C4-2B (cell line): Measurements from ENCODE around the gene KCNJ14.

Experiments
- H3K27ac ChIP-seq: fragments of 450-650 bp; 2 replicates; pipeline ENCODE4 v1.5.1; 2017
- ZFX ChIP-seq: fragments of 450-650 bp; IDR thresholded peaks from 2 replicates; pipeline ENCODE4 v1.6.1; 2017
- TF ChIP-seq, protein P1 (sequence below): fragments of 450-650 bp; conservative IDR thresholded peaks from 2 replicates; pipeline ENCODE4 v1.5.1; 2017; ENCODE audit warnings: mild to moderate bottlenecking

The KCNJ14 gene

DNA sequence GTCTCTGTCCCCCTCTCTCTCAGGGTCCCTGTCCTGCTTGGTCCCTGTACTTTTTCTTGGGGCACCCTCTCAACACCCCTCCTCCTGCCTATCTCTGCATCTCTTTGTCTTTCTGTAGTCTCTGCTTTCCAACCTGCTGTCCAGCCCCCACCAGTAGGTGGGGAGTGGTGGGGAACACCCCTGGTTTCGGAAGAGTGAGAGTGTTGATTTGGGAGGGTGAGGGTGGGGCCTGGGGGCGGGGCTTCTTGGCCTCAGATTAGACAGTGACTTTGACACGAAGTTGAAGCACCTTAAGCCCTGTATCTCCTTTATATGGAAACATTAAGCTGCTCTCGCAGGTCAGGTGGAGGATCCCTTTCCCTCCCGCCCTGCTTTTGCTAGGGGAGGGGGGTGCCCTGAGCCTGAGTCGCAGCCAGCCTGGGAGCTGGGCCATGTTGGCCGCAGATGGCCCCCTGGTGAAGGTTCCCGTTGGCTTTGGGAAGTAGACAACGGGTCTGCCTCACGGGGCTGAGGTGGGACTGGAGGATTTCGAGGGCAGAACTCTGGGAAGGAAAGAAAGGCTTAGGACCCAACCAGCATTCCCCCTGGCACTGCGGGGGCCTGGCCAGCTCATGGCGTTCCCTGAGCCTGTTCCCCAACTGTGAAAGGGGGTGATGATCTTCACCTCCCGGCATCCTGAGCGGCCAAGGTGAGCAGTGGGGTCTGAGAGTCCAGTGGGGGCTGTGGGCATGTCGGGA, at the start of gene KCNJ14:
Gene KCNJ14, plus strand, starts transcription at position 404 of the 737 bp plus-strand sequence. CDS start 6,151 bp downstream, outside the sequence.
- TF ChIP-seq, protein P1, sequence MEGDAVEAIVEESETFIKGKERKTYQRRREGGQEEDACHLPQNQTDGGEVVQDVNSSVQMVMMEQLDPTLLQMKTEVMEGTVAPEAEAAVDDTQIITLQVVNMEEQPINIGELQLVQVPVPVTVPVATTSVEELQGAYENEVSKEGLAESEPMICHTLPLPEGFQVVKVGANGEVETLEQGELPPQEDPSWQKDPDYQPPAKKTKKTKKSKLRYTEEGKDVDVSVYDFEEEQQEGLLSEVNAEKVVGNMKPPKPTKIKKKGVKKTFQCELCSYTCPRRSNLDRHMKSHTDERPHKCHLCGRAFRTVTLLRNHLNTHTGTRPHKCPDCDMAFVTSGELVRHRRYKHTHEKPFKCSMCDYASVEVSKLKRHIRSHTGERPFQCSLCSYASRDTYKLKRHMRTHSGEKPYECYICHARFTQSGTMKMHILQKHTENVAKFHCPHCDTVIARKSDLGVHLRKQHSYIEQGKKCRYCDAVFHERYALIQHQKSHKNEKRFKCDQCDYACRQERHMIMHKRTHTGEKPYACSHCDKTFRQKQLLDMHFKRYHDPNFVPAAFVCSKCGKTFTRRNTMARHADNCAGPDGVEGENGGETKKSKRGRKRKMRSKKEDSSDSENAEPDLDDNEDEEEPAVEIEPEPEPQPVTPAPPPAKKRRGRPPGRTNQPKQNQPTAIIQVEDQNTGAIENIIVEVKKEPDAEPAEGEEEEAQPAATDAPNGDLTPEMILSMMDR, result no peak
- TF ChIP-seq ZFX, result no peak
- no peak within 1 kb of the TSS for H3K27ac ChIP-seq

DNA sequence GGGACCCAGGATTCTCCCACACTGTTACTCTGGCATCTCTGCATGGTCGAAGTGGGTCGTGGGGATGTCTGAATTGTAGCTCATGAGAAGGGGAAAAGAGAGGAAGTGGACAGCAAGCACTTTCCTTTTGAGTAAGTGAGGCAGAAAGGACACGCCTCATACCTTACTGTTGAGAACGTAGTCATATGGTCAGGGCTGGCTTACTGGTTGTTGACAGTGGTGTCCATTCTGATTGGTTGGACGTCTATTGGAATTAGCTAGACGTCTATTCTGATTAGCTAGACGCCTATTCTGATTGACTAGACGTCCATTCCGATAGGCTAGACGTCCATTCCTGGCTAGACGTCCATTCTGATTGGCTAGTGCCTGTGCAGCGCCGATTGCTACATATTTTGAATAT, 49.5 kb upstream of the KCNJ14 start:
- no peak for TF ChIP-seq ZFX
- TF ChIP-seq, protein P1, result no peak

DNA sequence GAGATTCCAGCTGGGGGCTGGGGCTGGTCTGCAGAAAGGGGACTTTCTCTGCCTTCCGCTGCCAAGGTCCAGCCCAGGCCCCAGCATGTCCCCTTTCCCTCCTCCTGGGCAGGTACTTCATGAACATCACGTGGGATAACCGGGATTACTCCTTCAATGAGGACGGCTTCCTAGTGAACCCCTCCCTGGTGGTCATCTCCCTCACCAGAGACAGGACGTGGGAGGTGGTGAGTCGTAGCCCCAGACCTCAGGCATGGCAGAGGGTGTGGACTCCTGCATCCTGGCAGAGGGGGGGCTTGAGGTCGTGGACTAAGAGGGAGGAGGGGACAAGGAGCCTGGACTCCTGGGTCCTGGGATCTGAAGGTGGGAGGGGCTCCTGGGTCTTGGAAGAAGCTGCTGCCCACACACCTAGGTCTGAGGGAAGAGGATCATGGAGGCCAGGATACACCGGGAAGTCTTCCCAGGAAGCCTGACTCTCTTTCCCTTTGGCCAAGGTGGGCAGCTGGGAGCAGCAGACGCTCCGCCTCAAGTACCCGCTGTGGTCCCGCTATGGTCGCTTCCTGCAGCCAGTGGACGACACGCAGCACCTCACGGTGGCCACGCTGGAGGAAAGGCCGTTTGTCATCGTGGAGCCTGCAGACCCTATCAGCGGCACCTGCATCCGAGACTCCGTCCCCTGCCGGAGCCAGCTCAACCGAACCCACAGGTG, 41.3 kb upstream of the KCNJ14 start:
- no peak overlapping the region for H3K27ac ChIP-seq

More for the DNA sequence above, 49.5 kb upstream of the KCNJ14 start:
- no peak overlapping the region for H3K27ac ChIP-seq

DNA sequence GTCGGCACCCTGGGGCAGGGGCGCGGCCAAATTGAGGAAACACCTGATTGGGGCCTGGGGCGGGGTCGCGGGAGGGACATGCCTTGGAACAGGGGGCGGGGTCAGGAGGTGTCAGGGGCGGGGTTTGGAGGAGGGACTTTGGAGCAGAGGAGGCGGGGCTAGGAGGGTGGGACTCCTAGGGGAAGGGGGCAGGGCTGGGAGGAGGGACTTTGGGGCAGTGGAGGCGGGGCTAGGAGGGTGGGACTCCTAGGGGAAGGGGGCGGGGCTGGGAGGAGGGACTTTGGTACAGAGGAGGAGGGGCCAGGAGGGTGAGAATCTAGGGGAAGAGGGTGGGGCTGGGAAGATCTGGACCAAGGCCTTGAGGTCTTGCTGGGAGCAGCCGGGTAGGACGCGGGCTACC, 40.0 kb upstream of the KCNJ14 start:
- no peak overlapping the region for H3K27ac ChIP-seq

More for the DNA sequence above, 41.3 kb upstream of the KCNJ14 start:
- TF ChIP-seq, protein P1, result no peak
- TF ChIP-seq ZFX, result no peak

DNA sequence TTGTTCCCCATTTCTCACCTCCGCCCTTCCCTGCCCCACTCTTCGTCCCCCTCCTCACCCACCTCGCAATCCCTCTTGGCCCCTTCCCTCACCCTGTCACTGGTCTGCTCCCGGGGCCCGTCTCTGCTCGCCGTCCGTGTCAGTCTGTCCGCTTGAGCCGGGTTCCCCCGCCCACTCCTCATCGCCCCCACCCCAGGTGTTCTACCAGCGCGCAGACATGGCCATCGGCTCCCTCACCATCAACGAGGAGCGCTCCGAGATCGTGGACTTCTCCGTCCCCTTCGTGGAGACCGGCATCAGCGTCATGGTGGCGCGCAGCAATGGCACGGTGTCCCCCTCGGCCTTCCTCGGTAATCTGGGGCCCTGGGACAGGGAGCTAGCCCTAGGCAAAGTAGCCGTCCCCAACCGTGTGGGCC, 39.6 kb upstream of the KCNJ14 start:
- no peak for TF ChIP-seq ZFX
- TF ChIP-seq, protein P1, result no peak
- H3K27ac ChIP-seq, result no peak overlapping the region

More for the DNA sequence above, 40.0 kb upstream of the KCNJ14 start:
- no peak for TF ChIP-seq ZFX
- TF ChIP-seq, protein P1, result no peak

DNA sequence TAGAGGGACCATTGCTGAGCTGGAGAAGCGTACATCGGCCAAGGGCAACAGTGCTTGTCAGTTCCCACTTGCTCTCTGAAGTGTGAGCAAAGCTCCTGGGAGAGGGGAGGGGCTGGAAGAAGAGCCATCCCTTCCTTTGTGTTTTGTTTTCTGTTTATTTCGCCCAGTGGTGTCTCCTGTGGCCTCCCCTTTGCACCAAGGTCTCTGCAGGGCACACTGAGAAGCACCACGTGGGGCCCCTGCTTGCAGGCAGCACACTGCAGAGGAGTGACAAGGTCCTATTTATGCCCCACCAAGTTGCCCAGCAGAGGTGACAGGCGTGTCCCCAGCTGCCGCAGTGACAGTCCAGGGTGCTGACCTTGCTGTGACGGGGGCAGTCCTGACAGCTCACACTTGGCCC, 38.0 kb upstream of the KCNJ14 start:
- H3K27ac ChIP-seq, result no peak overlapping the region
- TF ChIP-seq, protein P1, result no peak
- TF ChIP-seq ZFX, result no peak
